H1 (cell line): Measurements from ENCODE around the gene SPATA16. TPM values are rescaled to one million over a fixed set of nuclear protein-coding genes. Genes with fewer than 3 reads are reported as not detected.

Experiments used
- CTCF ChIA-PET: fragments of 300-600 bp; sonication (Branson Sonifier 250); formaldehyde crosslinking; loops from one replicate; lab custom pipeline; 2021; ENCODE audit not compliant: partially characterized antibody; lab: Charles Lee
- POLR2A ChIA-PET: fragments of 300-600 bp; sonication (Branson Sonifier 250); formaldehyde crosslinking; loops from one replicate; lab custom pipeline; 2021; ENCODE audit warnings: inconsistent platforms; ENCODE audit not compliant: partially characterized antibody; lab: Charles Lee
- DNase-seq, 2 experiments: peaks; one replicate each; pipeline versions ENCODE4 v3.0.0 to v3.0.0-alpha.2; 2010 to 2022; ENCODE audit warnings: low spot score in 2 of 2, low read depth in 1 of 2, mixed read lengths in 1 of 2
- FAIRE-seq: peaks from 2 replicates; lab custom pipeline; 2011; peaks lifted over from hg19 to GRCh38; lab: Jason Lieb, UNC
- H2AFZ ChIP-seq: 2 replicates; pipeline ENCODE4 v1.8.1; 2012; ENCODE audit warnings: low read length, inconsistent platforms
- H2AK5ac ChIP-seq: 2 replicates; pipeline ENCODE4 v1.6.1; 2013; ENCODE audit warnings: low read depth, low read length
- H2BK120ac ChIP-seq: replicated peaks from 2 replicates; pipeline ENCODE3; 2013; ENCODE audit warnings: low read depth, low read length, inconsistent platforms
- H2BK12ac ChIP-seq: 2 replicates; pipeline ENCODE4 v1.6.1; 2013; ENCODE audit warnings: low read depth, low read length
- H2BK15ac ChIP-seq: 2 replicates; pipeline ENCODE4 v1.6.1; 2013; ENCODE audit warnings: low read length
- H2BK20ac ChIP-seq: 2 replicates; pipeline ENCODE4 v1.6.1; 2013; ENCODE audit warnings: low read length
- H2BK5ac ChIP-seq: 2 replicates; pipeline ENCODE4 v1.6.1; 2013; ENCODE audit warnings: low read depth, low read length
- H3K14ac ChIP-seq: 2 replicates; pipeline ENCODE4 v1.6.1; 2013; ENCODE audit warnings: inconsistent platforms; ENCODE audit not compliant: insufficient read length
- H3K18ac ChIP-seq: 2 replicates; pipeline ENCODE4 v1.6.1; 2013; ENCODE audit warnings: low read length; ENCODE audit errors: extremely low read depth
- H3K23ac ChIP-seq: 2 replicates; pipeline ENCODE4 v1.6.1; 2013; ENCODE audit warnings: inconsistent platforms; ENCODE audit not compliant: insufficient read length
- H3K23me2 ChIP-seq: 2 replicates; pipeline ENCODE4 v1.6.1; 2013; ENCODE audit warnings: low read depth, low read length
- H3K27ac ChIP-seq: 2 replicates; pipeline ENCODE4 v1.6.1; 2011; ENCODE audit warnings: low read depth, low read length, inconsistent platforms
- H3K27me3 ChIP-seq, 4 experiments: replicated peaks in 1 of 4; 1 replicate in 1 of 4; 2 replicates in 3 of 4; pipeline versions ENCODE4 v1.6.1 to v1.8.1; 2011 to 2013; ENCODE audit warnings: low read length in 3 of 4, mild to moderate bottlenecking in 3 of 4, inconsistent platforms in 2 of 4, mixed read lengths in 2 of 4, moderate library complexity in 1 of 4; ENCODE audit not compliant: control insufficient read depth in 3 of 4, insufficient read depth in 3 of 4; ENCODE audit errors: extremely low read depth in 1 of 4
- H3K36me3 ChIP-seq, 4 experiments: 2 replicates each; pipeline versions ENCODE4 v1.6.1 to v1.8.1; 2011 to 2013; ENCODE audit warnings: mild to moderate bottlenecking in 4 of 4, low read length in 3 of 4, moderate library complexity in 2 of 4, control low read depth in 1 of 4, inconsistent platforms in 1 of 4; ENCODE audit not compliant: insufficient read depth in 4 of 4, control insufficient read depth in 2 of 4
- H3K4ac ChIP-seq: replicated peaks from 2 replicates; pipeline ENCODE3; 2013; ENCODE audit warnings: low read length, low read depth, mixed read lengths, inconsistent platforms; ENCODE audit not compliant: insufficient read length
- H3K4me1 ChIP-seq, 4 experiments: replicated peaks in 1 of 4; 1 replicate in 1 of 4; 2 replicates in 3 of 4; pipeline versions ENCODE4 v1.6.1 to v1.8.1; 2011 to 2013; ENCODE audit warnings: low read length in 3 of 4, inconsistent platforms in 2 of 4, mixed read lengths in 1 of 4; ENCODE audit not compliant: insufficient read depth in 4 of 4, control insufficient read depth in 3 of 4
- H3K4me2 ChIP-seq, 2 experiments: 2 replicates each; pipeline versions ENCODE4 v1.6.1 to v1.8.1; 2011 to 2013; ENCODE audit warnings: low read depth in 2 of 2, low read length in 2 of 2, control low read depth in 1 of 2, inconsistent platforms in 1 of 2, mild to moderate bottlenecking in 1 of 2; ENCODE audit not compliant: insufficient read depth in 1 of 2
- H3K4me3 ChIP-seq, 4 experiments: fragments of 200-600, 300-600 bp in 1 of 4; sonication (generic), shearing (Covaris generic), sonication (Bioruptor Twin) in 1 of 4; 2 replicates each; pipeline versions ENCODE4 v1.5.1 to v1.8.1; 2011 to 2016; ENCODE audit warnings: low read length in 4 of 4, low read depth in 3 of 4, control low read depth in 2 of 4, inconsistent platforms in 2 of 4, mild to moderate bottlenecking in 2 of 4, mixed read lengths in 1 of 4, moderate library complexity in 1 of 4; ENCODE audit not compliant: insufficient read depth in 2 of 4; ENCODE audit errors: extremely low read depth in 1 of 4
- H3K56ac ChIP-seq: replicated peaks from 2 replicates; pipeline ENCODE3; 2013; ENCODE audit warnings: low read depth, mild to moderate bottlenecking, mixed read lengths, low read length, inconsistent platforms; ENCODE audit not compliant: insufficient read length
- H3K79me1 ChIP-seq: 2 replicates; pipeline ENCODE4 v1.6.1; 2013; ENCODE audit warnings: low read depth, low read length, control low read depth
- H3K79me2 ChIP-seq, 2 experiments: 2 replicates each; pipeline versions ENCODE4 v1.6.1 to v1.8.1; 2012 to 2013; ENCODE audit warnings: low read length in 2 of 2, mild to moderate bottlenecking in 2 of 2, inconsistent platforms in 1 of 2; ENCODE audit not compliant: insufficient read depth in 2 of 2, control insufficient read depth in 1 of 2
- H3K9ac ChIP-seq, 4 experiments: replicated peaks in 1 of 4; 1 replicate in 1 of 4; 2 replicates in 3 of 4; pipeline versions ENCODE4 v1.6.1 to v1.8.1; 2011 to 2013; ENCODE audit warnings: low read depth in 3 of 4, low read length in 3 of 4, control low read depth in 2 of 4, mild to moderate bottlenecking in 2 of 4, moderate library complexity in 2 of 4, inconsistent platforms in 1 of 4; ENCODE audit errors: extremely low read depth in 1 of 4
- H3K9me3 ChIP-seq, 2 experiments: 2 replicates each; pipeline versions ENCODE4 v1.6.1 to v1.8.1; 2012 to 2013; ENCODE audit warnings: mild to moderate bottlenecking in 2 of 2, moderate library complexity in 2 of 2, control low read depth in 1 of 2, inconsistent platforms in 1 of 2, low read depth in 1 of 2, low read length in 1 of 2, mixed read lengths in 1 of 2; ENCODE audit not compliant: insufficient read depth in 2 of 2
- H4K20me1 ChIP-seq, 2 experiments: replicated peaks in 1 of 2; 2 replicates each; pipeline versions ENCODE3 to v1.8.1; 2011 to 2013; ENCODE audit warnings: inconsistent platforms in 2 of 2, low read length in 2 of 2, mild to moderate bottlenecking in 1 of 2; ENCODE audit not compliant: insufficient read depth in 2 of 2, control insufficient read depth in 1 of 2
- H4K5ac ChIP-seq: 2 replicates; pipeline ENCODE4 v1.6.1; 2013; ENCODE audit warnings: low read length, low read depth, mixed read lengths, inconsistent platforms; ENCODE audit not compliant: insufficient read length
- H4K8ac ChIP-seq: 2 replicates; pipeline ENCODE4 v1.8.0; 2013; ENCODE audit warnings: mild to moderate bottlenecking, moderate library complexity, low read length, inconsistent platforms; ENCODE audit not compliant: insufficient read depth; ENCODE audit errors: extremely low read depth
- H4K91ac ChIP-seq: replicated peaks from 2 replicates; pipeline ENCODE3; 2013; ENCODE audit warnings: low read length, mixed read lengths, inconsistent platforms; ENCODE audit not compliant: insufficient read length
- ASH2L ChIP-seq: fragments of 200-600, 300-600 bp; sonication (generic); IDR thresholded peaks from one replicate; pipeline ENCODE4 v1.7.1; 2017; ENCODE audit warnings: low read length
- CBX8 ChIP-seq: fragments of 300-800, 300-1000 bp; sonication (generic); IDR thresholded peaks from 2 replicates; pipeline ENCODE4 v1.7.1; 2016; ENCODE audit warnings: low read depth, low read length, borderline replicate concordance
- JUN ChIP-seq: IDR thresholded peaks from 2 replicates; pipeline ENCODE4 v1.6.1; 2011; ENCODE audit warnings: low read depth, mild to moderate bottlenecking, improper control_type of control experiment, low read length
- POU5F1 ChIP-seq: IDR thresholded peaks from 2 replicates; pipeline ENCODE4 v1.6.1; 2011; ENCODE audit warnings: low read depth, mild to moderate bottlenecking, low read length, moderate library complexity
- RNF2 ChIP-seq: fragments of 200-900, 300-1000 bp; sonication (generic); IDR thresholded peaks from 2 replicates; pipeline ENCODE4 v1.7.1; 2016; ENCODE audit warnings: borderline replicate concordance, low read depth, mild to moderate bottlenecking, antibody characterized with exemption, low read length; ENCODE audit not compliant: poor library complexity, severe bottlenecking; ENCODE audit errors: missing control alignments
- SIN3A ChIP-seq, 2 experiments: IDR thresholded peaks in 1 of 2; conservative IDR thresholded peaks in 1 of 2; 2 replicates each; pipeline ENCODE4 v1.6.1; 2011 to 2012; ENCODE audit warnings: low read length in 2 of 2, improper control_type of control experiment in 1 of 2, low read depth in 1 of 2, mild to moderate bottlenecking in 1 of 2
- YY1 ChIP-seq: IDR thresholded peaks from 2 replicates; pipeline ENCODE4 v1.6.1; 2011; ENCODE audit warnings: low read depth, mild to moderate bottlenecking, low read length
- WGBS, 2 experiments: shearing (Covaris generic) in 1 of 2; methylation state at CpG; one replicate each; pipeline versions ENCODE4 v1.1.6 to v1.1.7; 2013 to 2015; ENCODE audit warnings: low lambda C conversion rate in 2 of 2, mixed read lengths in 2 of 2, inconsistent platforms in 1 of 2, low coverage in 1 of 2, missing lambda C conversion rate in 1 of 2; ENCODE audit not compliant: insufficient replicate concordance in 2 of 2, insufficient coverage in 1 of 2, insufficient read length in 1 of 2; ENCODE audit errors: extremely low coverage in 1 of 2, missing lambda C conversion rate in 1 of 2; 5-methylcytosine and 5-hydroxymethylcytosine counted together
- polyA plus RNA-seq, 7 experiments: library from polyadenylated mRNA; depleted of rRNA in 3 of 7; stranded (reverse) in 5 of 7; unstranded in 2 of 7; fragments of >200 nt in 5 of 7; fragments of 200-250 nt in 2 of 7; gene quantifications; 1 replicate in 5 of 7; 2 replicates in 1 of 7; 4 replicates in 1 of 7; pipeline versions ENCODE4 v1.2.1 to v1.2.3, GENCODE V29; 2011 to 2013; ENCODE audit warnings: missing spikeins in 2 of 7, mixed read lengths in 2 of 7
- total RNA-seq: library from RNA; stranded (reverse); fragmentation: NEBNext Ultra II Directional; extraction: Animal tissue kit (Norgen Biotek cat#: 25700); gene quantifications from 2 replicates; pipeline ENCODE4 v1.2.1, GENCODE V29; 2021
- TF ChIP-seq, protein P1 (sequence below): IDR thresholded peaks from 2 replicates; pipeline ENCODE4 v1.6.1; 2012; ENCODE audit warnings: low read length, inconsistent platforms
- TF ChIP-seq, protein P2 (sequence below): IDR thresholded peaks from 2 replicates; pipeline ENCODE4 v1.6.1; 2012; ENCODE audit warnings: inconsistent platforms

The SPATA16 gene
- total and polyA plus RNA-seq, 2 of the 8 experiments (the other 6 are each of a cell fraction or from before 2014, with no cell fraction given) = 0.05 to 2.7 TPM

DNA sequence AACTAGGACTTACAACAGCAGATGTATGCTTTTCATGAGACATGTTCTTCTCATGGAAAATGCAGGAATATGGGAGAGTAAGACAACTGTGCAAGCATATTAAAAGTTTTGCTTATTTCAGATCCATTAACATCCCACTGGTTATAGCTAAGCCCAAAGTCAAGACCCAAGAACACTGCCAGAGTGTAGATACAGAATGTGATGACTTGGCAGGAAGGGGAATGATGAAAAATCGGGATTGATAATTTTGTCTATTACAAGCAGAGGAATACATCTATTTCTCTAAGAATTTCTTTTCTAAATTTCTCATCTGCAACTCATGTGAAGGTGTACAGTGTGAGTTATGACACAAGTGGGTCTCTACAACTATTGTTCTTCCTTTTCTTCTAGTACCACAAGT is 76.4 kb downstream of the SPATA16 start:
- H2AK5ac ChIP-seq = no peak overlapping the region
- no peak overlapping the region for H2AFZ ChIP-seq
- H3K14ac ChIP-seq = no peak overlapping the region
- TF ChIP-seq ASH2L (no peak), JUN (no peak), SIN3A (conservative IDR thresholded peaks at IDR 0.05 in 1 of 2, IDR thresholded peaks at IDR 0.05 in 1 of 2; ENCODE audit: low read depth in 1 of 2, low read length in 2 of 2) (no peak), RNF2 (no peak), CBX8 (no peak), POU5F1 (no peak), YY1 (no peak)
- TF ChIP-seq, protein P1, sequence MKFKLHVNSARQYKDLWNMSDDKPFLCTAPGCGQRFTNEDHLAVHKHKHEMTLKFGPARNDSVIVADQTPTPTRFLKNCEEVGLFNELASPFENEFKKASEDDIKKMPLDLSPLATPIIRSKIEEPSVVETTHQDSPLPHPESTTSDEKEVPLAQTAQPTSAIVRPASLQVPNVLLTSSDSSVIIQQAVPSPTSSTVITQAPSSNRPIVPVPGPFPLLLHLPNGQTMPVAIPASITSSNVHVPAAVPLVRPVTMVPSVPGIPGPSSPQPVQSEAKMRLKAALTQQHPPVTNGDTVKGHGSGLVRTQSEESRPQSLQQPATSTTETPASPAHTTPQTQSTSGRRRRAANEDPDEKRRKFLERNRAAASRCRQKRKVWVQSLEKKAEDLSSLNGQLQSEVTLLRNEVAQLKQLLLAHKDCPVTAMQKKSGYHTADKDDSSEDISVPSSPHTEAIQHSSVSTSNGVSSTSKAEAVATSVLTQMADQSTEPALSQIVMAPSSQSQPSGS = no peak
- TF ChIP-seq, protein P2, sequence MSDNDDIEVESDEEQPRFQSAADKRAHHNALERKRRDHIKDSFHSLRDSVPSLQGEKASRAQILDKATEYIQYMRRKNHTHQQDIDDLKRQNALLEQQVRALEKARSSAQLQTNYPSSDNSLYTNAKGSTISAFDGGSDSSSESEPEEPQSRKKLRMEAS = no peak
- H3K27me3 ChIP-seq = no peaks in the 10 kb centered on the region
- H3K9me3 ChIP-seq = no peaks in the 10 kb centered on the region
- H3K18ac ChIP-seq = no peak overlapping the region
- no peak overlapping the region for H2BK20ac ChIP-seq
- POLR2A ChIA-PET = interaction anchor here (0.7 kb wide), 1 partner anchor 74 kb away, joined by 3 read pairs; no protein-coding TSS in a partner anchor
- H3K4me1 ChIP-seq = no peaks in the 10 kb centered on the region
- H4K5ac ChIP-seq = no peak overlapping the region
- no peak overlapping the region for H3K4me2 ChIP-seq
- no peaks in the 10 kb centered on the region for H3K79me2 ChIP-seq
- H2BK5ac ChIP-seq = no peak overlapping the region
- no peak overlapping the region for H4K8ac ChIP-seq
- no peak overlapping the region for H4K91ac ChIP-seq
- H3K4ac ChIP-seq = no peak overlapping the region
- H2BK12ac ChIP-seq = no peak overlapping the region
- no peak overlapping the region for H3K9ac ChIP-seq
- no peak overlapping the region for H2BK15ac ChIP-seq
- no peak for DNase-seq
- no peaks in the 10 kb centered on the region for H3K36me3 ChIP-seq
- H3K4me3 ChIP-seq = no peak overlapping the region
- no peak for FAIRE-seq
- H4K20me1 ChIP-seq = no peaks in the 10 kb centered on the region
- H3K23ac ChIP-seq = no peak overlapping the region
- WGBS, 2 experiments = 88% methylated on average over 1 of the region's 1 CpG; no CpG with 5 or more reads in 1 of the 2 experiments
- no peak overlapping the region for H3K27ac ChIP-seq
- no peak overlapping the region for H3K56ac ChIP-seq
- H3K23me2 ChIP-seq = no peaks in the 10 kb centered on the region
- CTCF ChIA-PET = no interaction called here
- H2BK120ac ChIP-seq = no peak overlapping the region
- no peaks in the 10 kb centered on the region for H3K79me1 ChIP-seq
